Endometrial microvascular endothelial cells (primary cell): Measurements from ENCODE around the gene FHOD1. TPM values are rescaled to one million over a fixed set of nuclear protein-coding genes. Genes with fewer than 3 reads are reported as not detected.

ENCODE experiments used
- in situ Hi-C: cut with HindIII; loops from 2 replicates; pipeline ENCODE4 v1.10.0; 2017; ENCODE audit warnings: low sequenced_read_pairs, low pct_unique_long_range_greater_than_20kb; ENCODE audit errors: inconsistent ontology term
- total RNA-seq: library from RNA; depleted of rRNA; stranded (reverse); fragments of >200 nt; gene quantifications from one replicate; pipeline ENCODE4 v1.2.3, GENCODE V29; 2015; ENCODE audit errors: inconsistent ontology term

The FHOD1 gene
- total RNA-seq, 1 donor from 2014 or later = 57.5 TPM

GRCh38 chr16:67241008-67241900, 6.0 kb downstream of the FHOD1 start:
- in situ Hi-C loops = no loop called here

GRCh38 chr16:67240506-67240905, 6.8 kb downstream of the FHOD1 start:
- in situ Hi-C loops = no loop called here

DNA sequence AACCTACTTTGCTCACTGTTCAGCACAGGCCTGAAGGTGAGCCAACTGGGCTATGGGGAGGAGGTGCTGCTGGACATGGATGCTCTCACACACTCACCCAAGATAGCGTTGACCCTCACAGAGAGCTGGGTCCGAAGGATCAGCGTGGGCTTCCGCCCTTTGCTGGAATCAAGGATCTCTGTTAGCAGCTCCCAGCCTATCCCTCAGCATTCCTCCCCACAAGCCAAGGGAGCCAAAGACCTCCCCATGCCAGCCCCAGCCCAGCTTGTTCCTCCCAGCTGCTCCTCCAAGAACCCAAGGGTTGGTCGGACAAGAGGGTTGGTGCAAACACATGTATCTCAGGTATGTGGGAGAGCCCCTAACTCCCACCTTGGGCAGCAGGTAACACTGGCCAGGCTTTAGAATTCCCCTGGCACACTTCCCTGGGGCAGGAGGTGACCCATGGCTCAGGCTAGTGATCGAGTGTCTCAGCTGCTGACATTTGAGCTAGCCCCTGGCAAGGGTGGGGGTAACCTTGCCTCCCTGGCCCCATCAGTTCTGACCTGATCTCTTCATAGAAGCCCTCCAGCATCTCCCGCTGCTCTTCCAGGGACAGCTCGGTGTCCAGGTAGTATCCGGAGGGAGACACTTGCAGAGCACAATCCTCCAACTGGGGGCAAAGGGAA, 8.3 kb downstream of the FHOD1 start:
- in situ Hi-C loops = no loop called here

GRCh38 chr16:67238278-67238575, 9.1 kb downstream of the FHOD1 start:
- in situ Hi-C loops = no loop called here

GRCh38 chr16:67237396-67238277, 9.6 kb downstream of the FHOD1 start:
- in situ Hi-C loops = no loop called here

- in situ Hi-C loops = no loop called here
Measured at GRCh38 chr16:67236563-67237395, 10.5 kb downstream of the FHOD1 start.

- in situ Hi-C loops = no loop called here
Measured at GRCh38 chr16:67235816-67236562, 11.3 kb downstream of the FHOD1 start.

DNA sequence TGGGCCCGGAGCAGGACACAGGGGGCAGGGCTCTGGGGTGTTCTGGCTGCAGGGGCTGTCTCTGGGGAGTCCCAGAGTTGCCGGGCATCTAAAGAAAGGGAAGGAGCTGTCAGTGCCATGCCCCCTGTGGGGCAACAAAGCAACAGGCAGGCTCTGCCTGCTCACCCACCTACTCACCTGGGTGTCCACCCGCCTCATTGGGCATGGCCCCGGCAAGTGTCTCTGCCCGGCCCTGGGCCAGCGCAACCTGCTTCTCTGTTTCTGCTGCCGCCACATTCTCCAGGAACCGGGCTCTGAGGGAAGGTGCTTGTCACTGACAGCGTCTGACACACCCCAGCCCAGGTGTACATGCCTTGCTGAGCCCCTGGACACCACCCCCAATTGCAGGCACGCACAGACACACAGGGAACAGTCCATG, 13.1 kb downstream of the FHOD1 start:
- in situ Hi-C loops = no loop called here

DNA sequence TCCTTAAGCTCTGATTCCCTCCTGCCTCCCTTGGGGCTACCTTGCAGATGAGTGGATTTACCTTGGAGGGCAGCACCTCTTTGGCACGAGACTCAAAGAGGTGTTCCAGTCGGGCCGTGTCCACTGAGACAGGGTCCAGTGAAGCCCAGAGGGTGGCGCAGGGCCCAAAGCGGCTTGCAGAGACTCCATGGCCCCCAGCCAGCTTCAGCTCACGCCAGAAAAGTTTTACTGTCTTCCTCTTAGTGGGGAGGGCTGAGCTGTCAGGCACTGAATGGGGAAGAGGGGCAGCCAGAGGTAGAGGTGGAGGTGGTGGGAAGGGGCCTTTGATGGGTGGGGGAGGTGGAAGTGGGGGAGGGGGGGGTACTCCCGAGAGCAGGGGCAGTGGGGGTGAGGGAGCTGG, 13.7 kb downstream of the FHOD1 start:
- in situ Hi-C loops = no loop called here

DNA sequence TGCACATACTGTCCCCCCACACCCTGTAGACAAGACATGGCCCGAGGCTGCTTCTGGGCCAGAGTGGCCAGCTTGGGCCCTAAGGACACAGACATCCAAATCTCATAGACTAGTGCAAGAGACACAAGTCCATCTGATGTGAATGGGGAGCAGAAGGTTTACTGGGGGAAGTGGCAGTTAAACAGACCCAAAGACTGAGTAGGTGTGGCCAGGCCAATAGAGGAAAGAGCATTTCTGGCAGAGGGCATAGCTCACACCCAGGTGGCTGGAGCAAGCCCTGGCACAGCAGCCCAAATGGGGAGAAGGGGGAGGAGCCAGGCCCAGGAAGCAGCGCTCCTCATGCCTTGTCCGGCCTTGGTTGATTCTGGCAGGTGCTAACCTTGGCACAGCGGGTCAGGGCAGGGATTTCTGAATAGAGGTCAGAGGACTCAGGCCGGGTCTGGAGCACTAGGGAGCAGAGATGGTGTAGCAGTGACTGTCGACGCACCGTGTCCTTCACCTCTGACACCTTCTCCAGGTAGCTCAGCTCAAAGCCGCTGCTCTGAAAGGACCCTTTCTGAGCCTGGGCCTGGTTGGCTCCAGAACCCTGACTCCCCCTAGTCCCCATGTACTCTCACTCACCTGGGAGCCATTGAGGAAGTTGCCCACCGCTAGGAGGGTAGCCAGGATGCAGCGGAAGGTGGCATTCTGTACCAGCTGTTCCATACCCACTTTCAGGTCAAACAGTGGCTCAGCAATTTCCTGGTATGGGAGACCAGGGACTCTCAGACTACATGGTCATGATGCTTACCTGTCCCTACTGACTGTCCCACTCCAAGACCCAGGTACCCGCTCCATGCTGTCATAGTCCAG, 16.2 kb downstream of the FHOD1 start:
- in situ Hi-C loops = no loop called here

DNA sequence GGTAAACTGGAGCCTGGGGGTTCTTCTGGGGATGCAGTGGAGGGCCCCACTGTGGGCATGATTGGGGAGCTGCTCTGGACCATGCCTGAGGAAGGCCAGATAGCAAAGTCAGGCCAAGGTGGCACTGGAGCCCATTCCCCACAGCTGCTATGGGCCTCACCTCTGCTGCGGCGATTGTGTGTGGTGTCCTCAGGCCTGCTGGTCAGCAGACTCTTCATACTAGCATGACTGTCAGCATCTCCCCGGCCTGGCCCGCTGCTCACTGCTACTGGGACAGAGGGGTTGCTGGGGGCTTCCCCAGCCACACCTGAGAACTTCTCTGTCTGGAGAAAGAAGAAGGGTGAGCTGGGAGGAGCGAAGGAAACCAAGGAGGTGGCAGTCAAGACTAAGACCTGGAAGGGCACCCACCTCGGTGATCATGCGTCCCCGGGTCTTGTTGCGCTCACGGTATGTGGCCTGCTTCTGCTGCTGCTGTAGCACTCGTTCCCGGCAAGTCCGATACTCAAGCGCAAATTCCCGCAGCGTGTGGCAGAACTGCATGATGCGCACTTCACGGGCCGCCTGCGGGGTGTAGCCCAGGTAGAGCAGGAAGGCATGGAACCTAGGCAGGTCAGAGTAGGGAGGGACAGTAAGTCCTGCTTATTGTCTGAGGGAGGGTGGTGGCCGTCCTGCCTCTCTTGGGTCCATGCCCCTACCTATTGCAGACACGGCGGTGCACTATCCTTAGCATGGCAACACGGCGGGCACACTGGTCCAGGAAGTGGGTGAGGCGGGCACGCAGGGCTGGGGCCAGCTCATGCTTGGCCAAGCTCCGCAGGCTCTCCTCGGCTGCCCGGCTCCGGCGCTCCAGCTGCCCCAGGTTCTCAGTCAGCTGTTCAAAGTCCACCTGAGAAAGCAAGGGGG, 17.1 kb downstream of the FHOD1 start:
- in situ Hi-C loops = no loop called here

DNA sequence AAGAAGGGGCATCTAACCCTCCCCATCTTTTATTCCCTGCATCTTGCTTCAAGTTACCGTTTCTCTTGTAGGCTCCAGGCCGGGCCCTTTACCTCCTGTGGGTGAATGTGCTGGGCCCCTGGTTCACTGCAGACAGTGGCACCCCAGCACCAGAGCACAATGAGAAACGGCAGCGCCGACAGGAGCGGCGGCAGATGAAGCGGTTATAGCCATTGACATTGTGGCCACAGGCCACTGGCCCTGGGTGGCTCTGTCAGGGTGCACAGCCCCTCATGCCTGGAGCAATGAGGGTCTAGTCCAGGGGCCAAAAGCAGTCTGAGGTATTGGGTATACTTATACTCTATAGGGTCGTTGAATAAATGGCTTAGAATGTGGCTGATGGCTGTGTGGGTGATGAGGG, 18.4 kb downstream of the FHOD1 start:
- in situ Hi-C loops = no loop called here

DNA sequence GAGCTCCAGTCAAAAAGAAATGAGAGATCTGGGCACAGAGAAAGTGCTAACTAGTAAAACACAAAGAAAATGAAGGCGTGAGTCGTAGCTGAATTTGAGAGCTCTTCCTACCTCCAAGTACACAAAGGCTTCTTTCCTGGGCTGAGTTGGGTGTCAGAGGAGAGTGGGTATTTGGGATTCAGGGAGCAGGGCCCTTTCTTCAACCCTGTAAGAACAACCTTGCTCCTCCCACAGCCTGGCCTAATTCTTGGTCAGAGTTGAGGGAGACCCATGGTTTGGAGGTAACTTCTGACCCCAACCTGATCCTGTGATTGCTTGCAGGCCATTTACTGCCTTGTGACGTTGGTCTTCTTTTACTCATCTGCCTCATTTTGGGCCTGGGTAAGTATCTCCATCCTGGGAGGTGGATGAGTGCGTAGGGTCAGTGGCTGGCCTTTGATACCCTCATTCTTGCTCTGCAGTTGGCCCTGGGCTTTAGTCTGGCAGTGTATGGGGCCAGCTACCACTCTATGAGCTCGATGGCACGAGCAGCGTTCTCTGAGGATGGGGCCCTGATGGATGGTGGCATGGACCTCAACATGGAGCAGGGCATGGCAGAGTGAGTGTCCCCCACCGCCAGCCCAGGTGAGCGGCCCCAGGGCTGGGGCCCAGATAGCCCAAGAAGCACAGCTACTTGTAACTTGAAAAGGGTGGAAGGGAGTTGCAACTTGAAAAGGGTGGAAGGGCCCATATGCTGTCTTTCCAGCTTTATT, 19.1 kb downstream of the FHOD1 start:
- in situ Hi-C loops = no loop called here

DNA sequence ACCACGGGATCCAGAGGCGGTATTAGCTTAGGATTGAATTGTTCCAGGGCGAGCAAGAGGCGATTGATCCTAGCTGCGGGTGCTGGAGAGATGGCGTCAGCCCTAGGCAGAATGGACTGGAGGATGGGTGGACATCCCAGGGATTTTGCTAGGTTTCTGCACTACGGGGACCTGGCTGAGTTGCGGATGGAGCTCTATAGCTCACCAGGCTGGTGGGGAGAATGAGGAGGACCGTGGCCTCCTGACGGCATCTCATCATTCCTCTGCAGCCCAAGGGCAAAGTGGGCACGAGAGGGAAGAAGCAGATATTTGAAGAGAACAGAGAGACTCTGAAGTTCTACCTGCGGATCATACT, 19.7 kb downstream of the FHOD1 start:
- in situ Hi-C loops = no loop called here

DNA sequence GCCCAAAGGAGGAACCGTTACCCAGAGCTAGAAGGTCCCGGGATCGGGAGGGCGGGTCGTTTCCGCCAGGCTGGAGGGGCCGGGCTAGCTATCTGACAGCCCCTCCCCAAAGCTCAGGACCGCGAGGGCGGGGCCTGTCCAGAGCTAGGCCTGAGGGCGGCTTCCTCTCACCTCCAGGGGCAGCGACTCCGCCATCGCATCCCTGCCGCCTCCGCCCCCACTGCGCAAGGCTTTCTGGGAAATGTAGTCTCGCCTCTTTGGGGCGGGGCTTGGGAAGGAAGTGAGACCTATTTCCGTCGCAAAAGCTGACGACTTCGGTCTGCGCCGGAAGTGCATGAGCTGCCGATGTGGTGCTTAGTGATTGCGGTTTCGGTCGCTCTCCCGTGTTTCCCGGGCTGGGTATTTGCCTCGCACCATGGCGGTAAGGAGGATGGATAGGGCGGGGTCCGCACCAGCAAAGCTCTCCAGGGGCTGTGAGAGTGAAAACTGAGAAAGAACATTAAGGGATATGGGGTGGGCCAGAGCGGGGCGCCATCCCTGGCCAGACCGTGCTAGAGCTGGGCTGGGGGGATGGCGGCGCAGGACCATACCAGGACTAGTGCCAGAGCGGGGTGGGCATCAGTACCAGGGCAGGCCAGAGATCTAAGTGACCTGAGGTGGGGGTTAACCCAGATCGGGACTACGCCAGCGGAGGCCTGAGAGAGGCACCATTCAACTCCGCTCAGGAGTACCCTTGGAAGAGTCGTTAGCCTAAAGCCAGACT, 20.3 kb downstream of the FHOD1 start, which contains the start of gene TMEM208:
Gene TMEM208, plus strand, starts transcription at position 327 of the 763 bp plus-strand sequence. Its CDS starts 89 bp downstream, at position 416.
- in situ Hi-C loops = no loop called here
